NCI-H1417 treated with DMSO at 0.1 percent for 48 hours (cell line): ENCODE measurements around the gene LRRC38.

Source experiments
- DNase-seq: peaks from one replicate; lab custom pipeline; 2025; lab: John Stamatoyannopoulos, UW

The LRRC38 gene

DNA sequence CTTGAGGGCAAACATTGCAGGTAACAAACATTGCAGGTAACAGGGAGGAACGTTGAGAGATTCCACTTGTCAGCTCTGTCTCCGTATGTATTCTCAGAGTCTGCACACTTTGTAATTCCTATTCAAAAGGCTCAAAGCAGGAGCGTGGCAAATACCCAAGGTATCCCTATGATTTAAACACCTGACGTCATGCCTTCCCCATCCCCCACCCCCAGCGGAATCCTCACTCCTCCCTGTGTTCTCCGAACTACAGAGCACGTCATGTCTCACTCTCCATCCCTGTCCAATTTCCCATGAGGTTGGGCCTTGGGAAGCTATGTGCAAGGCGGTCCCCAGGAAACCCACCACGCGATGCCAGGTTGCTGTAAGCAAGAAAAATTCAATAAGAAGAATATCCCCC, 2.8 kb upstream of the LRRC38 start:
- DNase-seq: no peak

DNA sequence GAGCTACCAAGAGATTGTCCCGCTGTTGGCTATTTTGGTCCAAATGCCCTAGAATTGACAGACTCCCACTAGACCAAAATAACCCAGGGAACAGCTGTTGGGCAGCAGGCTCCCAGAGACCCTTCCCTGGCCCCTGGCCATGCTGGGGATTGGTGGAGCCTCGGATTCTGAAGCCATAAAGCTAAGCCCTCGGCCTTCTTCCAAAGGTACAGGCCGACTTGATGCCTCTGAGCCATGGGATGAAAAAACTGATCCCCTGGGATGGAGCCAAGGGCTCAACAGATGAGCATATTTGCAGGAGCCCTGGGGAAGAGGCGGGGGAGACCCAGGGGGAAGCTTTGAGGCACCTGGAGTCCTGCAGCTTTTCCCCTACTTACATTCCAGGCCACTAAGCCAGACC, 1.0 kb upstream of the LRRC38 start:
- no peak for DNase-seq

DNA sequence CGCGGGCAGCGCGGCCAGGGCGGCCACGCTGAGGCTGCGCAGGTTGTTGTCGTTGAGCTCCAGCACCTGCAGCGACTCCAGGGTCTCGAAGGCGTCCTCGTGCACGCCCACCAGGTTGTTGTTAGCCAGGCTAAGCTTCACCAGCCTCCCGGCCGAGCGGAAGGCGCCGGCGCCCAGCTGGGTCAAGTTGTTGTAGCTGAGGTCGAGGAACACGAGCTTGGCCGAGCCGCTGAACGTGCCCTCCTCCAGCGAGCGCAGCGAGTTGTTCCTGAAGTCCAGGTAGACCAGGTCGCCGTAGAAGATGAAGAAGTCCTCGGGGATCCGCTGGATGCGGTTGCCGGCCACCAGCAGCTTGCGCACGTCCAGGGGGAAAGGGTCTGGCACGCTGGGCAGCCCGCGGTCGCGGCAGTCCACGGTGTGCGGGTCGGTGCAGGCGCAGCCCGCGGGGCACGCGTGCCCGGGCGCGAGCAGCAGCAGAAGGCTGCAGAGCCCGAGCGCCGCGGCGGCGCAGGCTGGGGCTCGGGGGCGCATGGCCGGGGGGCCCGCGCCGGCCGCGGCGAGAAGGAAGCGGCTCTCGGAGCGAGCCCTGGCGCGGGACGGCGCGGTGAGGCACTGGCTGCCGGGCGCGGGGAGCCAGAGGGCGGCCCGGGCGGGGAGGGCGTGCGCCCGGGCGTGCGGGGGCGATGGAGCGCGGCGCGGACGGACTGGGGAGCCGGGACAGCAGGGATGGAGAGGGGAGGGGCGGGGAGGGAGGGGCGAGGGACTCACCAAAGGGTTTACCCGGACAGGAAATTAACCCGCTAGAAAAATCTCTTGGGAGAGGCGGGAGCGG, 524 bp downstream of the LRRC38 start:
- DNase-seq: no peak

DNA sequence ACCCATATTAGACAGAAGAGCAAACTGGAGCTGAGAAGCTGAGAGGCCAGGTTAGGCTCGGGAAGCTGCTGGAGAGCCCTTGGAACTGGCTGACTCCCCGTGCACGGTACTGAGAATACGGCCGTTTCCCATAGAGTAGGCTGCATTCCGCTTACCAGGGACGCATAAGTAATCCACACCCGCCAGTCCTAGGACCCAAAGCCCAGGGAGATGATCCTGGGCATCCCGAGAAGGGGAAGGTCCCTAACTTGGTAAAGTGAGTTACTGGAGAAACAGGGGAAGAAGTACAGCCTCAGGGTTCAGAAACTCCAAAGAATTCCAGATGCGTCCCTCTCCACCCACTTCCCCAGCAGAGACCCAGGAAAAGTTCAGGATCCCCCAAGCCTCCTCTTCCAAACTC, 1.3 kb downstream of the LRRC38 start:
- DNase-seq: no peak

DNA sequence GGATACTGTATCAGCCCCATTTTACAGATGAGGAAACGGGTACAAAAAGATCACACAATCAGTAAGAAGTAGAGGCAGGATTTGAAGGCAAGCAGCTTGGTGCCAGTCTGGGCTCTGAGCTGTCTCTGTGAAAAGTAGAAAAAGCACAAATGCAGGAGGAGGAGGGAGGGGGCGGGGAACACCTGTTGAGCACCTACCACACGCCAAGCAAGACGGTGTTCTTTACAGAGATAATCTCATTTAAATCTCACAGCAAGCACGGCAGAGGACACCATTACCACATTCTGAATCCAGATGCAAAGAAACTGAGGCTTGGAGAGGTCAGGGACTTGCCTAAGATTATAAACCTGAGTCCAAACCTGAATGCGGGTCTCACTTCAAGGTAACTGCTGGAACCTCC, 3.3 kb downstream of the LRRC38 start:
- no peak for DNase-seq

DNA sequence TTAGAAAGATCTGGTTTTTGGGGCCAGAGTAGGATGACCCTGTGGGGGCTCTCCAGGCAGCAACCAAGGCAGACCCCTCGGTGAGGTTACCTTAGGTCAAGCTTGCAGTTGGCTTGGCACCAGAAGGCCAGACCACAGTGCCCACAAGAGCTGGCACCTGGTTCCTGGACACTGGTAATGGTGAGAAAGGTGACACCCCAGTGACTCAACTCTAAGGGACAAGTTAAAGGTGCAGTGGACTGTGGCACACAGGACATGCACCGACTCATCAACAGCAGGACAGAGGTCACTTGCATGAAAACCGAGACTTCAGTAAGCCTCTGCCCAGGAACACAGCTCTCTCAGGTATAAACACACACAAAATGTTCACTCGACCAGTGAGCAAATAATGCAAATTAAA, 6.7 kb downstream of the LRRC38 start:
- no peak for DNase-seq

DNA sequence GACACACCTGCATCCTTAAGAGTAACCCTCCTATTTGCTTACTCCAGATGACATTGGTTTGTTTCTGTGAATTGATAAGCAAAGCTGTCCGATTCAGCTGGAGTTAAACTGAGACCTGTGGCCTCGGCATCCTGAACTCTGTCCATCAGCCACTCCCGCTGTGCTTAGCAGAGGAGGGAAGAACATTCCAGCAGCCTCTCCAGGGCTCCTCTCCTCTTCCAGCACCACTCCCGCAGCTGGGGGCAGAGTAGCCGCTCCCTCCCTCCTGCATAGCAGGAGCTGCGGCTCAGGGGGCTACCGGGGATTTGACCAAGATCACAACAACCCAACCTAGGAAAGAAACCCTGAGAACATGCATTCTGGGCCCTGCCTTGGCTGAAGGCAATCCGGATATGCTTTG, 8.8 kb downstream of the LRRC38 start:
- DNase-seq: no peak

DNA sequence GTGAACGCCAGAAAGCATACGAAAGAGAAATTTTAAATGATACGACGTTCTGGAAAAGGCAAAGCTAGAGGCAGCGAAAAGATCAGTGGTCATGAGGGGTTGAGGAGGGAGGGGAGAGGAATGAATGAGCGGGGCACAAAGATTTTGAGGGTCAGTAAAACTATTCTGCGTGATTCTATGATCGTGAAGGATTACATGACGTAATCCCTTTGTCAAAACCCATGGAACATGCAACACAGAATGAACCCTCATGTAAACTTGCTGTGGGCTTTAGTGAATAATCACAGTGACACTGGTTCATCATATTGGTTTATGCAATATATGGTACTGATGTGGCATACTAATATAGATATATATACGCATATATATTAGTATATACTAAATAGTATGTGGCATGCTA, 13.0 kb downstream of the LRRC38 start:
- no peak for DNase-seq

DNA sequence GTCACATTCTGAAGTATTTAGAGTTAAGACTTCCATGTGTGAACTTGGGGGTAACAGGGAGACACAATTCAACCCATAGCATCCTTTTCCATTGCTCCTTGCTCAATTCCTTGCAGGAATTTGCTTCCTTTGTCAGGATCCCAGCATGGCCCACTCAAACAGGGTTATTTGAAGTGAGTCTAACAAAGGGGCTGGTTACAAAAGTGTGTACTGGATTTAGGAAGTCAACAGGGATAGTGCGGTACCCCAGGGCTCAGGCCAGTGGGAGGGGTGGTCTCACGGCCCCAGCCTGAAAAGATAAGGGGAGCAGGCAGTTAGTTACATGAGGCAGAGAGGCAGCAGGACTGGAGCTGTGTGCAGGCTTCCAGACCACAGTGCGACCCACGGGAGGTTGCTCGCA, 14.4 kb downstream of the LRRC38 start:
- no peak for DNase-seq

DNA sequence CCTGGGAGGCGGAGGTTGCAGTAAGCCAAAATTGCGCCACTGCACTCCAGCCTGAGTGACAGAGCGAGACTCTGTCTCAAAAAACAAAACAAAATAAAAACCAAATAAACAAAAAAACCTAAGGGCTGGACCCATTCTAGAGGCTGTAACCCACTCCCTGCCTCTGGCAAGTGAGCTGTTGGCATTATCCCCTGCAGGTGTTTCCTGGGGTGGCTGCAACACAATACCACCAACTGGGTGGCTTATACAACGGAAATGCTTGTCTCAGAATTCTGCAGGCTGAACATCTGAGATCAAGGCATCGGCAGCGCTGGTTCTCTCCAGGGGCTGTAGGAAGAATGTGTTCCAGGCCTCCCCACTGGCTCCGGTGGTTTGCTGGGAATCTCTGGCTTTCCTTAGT, 15.2 kb downstream of the LRRC38 start:
- no peak for DNase-seq

DNA sequence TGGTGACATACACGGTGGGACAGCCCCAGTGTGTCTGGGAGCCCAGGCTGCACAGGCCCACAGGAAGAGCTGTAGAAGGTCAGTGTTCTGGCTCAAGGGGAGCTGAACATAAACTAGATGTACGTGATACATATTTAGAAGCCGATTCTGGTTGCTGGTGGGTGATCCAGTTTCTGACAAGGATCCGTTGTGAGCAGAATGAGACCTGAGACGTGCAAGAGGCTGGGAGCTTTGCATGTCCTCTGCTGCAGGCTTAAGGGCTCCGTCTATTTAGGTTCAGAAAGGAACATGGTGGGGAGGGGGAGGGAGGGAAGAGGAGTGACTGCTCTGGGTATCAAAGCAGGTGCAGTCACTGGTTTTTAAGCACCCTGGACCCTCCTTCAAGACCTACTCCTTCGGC, 18.6 kb downstream of the LRRC38 start:
- DNase-seq: no peak

DNA sequence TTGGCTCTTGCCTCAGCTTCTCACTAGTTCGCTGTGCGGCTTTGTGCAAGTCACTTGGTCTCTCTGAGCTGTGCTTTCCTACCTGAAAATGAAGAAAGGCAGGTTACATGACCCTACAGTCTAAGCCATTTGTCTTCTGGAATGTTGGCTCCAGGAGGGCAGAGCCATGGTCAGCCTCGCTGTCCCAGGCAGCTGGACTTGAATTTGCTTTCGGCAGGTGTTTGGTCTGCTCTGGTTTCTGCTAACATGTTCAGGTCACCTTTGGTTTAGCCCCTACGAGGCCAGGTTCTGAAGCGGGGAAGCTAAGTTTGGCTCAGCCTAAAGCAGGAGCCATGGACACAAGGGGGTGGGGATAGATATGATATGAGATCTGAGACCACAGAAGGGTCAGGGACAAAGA, 19.1 kb downstream of the LRRC38 start:
- DNase-seq: no peak

DNA sequence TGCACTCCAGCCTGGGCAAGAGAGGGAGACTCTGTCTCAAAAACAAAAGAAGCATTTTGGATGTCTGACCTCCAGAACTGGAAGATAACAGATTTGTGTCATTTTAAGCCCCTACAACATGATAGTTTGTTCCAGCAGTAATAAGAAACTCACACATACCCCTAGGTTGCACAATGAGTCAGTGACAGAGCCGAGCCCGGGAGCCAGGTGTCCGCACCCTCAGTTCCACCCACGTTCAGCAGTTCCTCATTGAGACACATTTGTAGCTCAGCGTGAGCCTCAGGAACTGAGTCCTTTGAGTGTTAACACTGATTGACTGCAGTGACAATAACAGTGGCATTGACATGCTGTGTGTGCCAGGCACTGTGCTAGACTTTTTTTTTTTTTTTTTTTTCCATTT, 19.8 kb downstream of the LRRC38 start:
- DNase-seq: no peak

DNA sequence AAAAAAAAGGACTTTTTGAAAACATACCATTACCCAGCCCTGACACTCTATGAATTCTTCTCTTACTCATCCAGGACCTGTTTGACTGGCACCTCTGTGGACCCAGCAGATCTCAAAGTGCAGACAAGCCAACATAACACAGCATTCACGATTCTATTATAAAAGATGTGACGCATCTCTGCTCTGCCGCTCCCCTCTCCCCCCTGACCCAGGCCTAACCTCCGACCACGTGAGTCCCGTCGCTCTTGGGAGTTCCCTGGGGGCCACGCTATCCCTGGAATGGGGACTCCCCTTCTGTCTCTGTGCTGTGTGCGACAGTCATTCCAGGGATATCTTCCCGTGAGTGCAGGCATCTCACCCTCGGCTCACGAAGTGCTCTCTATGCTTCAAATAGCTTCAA, 21.1 kb downstream of the LRRC38 start:
- DNase-seq: no peak

DNA sequence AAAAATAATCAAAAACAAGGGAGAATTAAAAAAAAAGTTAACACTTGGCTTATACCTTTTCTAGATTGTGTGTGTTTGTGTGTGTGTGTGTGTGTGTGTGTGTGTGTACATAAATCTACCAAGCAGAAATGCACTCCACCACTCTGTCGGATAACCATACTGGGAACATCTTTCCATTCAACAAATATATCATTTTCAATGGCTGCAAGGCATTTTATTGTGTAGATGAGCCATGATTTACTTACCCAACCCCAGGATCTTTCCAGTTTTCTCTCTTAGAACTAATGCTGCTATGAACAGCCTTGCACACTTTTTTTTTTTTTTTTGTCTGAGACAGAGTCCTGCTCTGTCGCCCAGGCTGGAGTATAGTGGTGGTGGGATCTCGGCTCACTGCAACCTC, 25.8 kb downstream of the LRRC38 start:
- no peak for DNase-seq

DNA sequence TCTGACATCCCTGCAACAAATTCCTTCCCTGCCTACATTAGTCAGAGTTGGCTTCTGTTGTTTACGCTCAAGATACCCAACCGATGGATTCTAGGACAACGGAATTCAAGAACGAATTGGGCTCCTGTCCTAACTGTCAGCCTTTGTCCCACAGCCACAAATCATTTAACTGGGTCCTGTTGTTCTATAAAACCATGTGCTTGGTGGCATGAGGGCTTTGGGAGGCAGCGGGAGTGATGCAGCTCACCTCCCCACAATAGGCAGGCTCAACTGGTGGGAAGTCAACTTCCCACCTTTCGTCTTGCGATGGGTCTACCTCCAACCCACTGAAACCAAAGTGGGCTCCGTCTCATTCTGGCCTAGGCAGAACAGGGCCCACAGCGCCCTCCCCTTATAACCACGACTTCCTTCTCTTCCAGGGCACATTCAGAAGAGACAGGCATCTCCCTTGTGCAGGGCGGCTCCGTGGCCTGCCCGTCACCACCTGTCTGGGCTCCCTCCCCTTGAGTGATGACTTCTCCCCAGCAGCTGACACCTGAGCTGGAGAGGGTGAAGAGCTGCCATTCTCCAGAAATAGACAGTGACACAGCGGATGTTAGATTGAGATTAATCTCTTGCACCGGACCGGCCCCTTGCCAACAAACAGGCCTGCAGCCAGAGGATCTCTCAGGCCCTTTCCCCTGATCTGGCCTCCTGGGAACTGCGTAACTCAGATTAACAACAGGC, 26.5 kb downstream of the LRRC38 start:
- DNase-seq: no peak

DNA sequence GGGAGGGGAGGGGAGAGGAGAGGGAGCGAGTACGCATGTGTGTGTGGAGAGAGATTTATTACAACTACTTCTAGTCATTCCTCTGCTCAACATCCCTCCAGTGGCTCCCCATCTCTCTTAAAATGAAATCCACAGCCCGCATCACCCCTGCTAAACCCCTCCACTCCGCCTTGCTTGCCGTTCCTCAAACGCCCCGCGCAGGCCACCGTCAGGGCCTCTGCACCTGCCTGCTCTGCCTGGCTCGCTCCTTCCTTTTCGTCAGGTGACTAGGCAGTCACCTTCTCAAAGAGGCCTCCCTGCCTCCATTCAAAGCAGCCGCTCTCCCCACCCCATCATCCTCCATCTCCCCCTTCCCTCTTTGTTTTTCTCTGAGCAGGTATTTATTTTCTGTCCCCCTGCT, 29.9 kb downstream of the LRRC38 start:
- no peak for DNase-seq

DNA sequence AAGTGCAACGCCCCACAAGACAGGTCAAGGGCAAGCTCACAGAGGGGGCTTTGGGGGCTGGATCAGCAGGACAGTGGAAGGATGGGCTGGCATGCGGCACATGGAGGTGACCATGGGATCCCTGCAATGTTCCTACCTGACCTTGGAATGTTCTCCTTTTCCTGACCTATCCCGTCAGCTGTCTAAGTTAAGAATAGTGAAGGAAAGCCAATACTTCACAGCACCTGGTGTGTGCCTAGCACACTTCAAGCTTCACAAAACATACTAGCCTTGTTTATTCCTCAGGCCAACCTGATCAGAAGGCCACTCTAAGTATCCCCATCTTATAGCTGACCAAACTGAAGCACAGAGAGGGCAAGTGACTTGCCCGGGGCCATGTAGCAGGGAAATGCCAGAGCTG, 31.2 kb downstream of the LRRC38 start:
- no peak for DNase-seq

DNA sequence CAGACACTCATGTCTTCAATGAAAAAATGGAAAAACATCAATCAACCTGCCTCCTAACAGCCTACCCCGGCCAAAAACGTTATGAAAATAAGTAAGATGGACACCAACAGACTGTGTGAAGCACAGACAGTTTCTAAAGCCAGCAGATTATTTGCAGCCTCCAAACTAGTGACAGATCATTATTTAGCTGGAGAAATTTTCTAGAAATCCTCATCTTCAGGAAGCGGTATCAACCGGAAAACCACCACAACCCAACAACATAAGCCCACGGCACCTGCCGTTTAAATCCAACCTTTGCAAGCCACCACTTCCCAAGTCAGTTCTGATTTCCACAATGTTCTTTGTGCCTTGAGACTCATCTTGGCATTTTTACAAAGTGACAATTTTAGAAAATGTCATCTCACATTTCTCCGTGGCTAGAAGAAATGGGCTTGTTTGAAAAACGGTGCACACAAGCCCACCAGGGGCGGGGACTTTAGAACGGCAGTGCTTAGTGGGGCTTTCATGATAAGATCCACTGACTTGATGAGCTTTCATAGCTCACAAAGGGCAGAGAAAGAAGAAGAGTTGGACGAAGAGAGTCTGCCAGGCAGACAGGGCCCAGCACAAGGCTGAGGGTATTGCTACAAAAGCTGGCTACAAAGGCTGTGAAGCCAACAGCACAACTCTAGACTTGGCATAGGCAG, 34.5 kb downstream of the LRRC38 start:
- DNase-seq: no peak

DNA sequence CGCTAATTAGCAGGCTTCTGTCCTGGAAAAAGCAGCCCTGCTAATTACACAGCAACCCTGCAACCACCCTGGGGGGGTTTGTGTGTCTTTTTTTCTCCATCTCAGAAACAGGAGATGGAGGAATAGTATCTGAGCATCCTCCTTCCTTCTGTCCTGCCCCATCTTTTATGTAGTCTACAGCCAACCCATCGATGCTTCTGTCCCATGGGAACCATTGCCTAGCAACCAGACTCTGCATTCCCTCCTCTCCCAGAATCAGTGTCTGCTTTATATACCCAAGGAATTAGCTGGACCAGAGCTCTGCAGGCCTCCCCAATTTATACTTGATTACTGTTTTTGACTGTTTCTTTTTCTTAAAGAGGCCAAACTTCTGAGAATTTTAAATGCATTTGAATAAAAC, 35.1 kb downstream of the LRRC38 start:
- DNase-seq: no peak

DNA sequence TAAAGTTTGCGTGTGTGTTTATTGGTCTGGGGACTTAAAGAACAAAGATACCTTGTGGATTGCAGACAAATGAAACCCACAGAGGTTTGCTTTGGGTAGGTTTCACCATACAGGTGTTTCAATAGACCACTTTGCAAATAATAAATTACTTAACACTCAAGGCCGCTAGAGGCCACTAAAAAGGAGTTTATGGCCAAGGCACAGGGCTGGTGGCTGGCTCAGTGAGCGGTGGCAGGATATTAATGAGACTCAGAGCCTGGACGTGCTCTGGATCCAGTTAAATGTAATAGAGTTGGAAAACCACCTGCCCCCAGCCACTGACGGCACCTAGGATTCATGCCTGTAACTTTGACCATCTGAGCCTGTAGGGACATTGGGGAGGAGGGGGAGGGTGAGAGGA, 44.5 kb downstream of the LRRC38 start:
- DNase-seq: no peak

DNA sequence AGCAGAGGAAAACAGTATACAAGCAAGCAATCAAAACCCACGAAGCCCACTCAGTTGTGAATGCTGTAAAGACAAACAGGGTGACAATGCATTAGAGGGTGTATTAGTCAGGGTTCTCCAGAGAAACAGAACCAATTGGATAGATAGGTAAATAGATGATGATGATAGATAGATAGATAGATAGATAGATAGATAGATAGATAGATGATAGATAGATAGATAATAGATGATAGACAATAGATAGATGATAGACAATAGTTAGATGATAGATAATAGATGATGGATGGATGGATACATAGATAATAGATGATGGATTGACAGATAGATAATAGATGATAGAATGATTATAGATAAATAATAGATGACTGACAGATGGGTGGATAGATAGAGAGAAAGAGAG, 48.3 kb downstream of the LRRC38 start:
- DNase-seq: no peak

DNA sequence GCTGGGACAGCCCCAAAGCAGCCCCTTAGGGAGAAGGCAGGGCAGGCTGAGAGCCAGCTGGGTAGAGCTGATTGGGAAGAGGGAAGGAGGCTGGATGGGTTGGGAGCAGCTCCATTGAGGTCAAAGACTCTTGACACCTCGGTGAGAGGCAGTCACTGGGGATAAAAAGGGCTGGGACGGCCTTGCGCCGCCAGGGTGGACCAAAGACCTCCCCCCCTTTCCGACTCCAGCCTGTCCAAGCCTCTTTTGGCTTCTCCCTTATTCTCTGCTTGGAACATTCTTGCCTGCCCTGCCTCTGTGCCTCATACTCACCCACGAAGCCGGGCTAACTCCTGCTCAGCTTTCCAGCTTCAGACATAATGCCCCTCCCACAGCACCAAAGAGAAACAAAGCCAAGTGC, 51.1 kb downstream of the LRRC38 start:
- DNase-seq: no peak
